Stimulated activated CD8-positive, alpha-beta memory T cell treated with anti-CD3 and anti-CD28 coated beads, Interleukin-15, amount 100 ng/mL, for 48 hours (primary cell): Measurements from ENCODE around the gene ZNF587B.
A peak's percentile ranks its signal among the peaks of the same experiment; 100 is the strongest.
"Not testable (repeated sequence)": the region's sequence is repeated elsewhere in the genome, so short reads cannot be mapped to it uniquely, and the experiment has no call there.

Source experiments
- DNase-seq, 2 donors: peaks; one replicate each; pipeline ENCODE4 v3.0.0-alpha.2; 2020; ENCODE audit warnings: low read depth in 2 of 2

Gene ZNF587B

GRCh38 chr19:57869655-57870054 is 39.6 kb downstream of the ZNF587B start:
- not testable (repeated sequence) for DNase-seq

DNA sequence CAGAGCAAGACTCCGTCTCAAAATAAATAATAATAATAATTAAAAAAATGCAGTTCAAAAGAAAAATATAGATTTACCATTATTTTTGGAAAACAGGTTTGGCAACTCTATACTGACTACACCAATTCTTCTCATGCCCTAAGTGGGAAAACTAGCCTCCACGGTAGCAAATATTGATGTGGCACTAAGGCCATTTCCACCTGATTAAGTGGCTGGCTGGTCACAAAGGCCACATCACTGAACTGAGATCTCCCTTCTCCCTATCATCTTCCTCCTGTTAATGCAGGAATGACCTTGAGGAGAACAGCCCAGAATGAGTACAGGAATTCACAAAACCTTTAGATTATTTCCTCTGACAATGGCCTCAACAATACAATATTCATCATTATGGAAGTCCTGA is 40.1 kb downstream of the ZNF587B start:
- no peak for DNase-seq

DNA sequence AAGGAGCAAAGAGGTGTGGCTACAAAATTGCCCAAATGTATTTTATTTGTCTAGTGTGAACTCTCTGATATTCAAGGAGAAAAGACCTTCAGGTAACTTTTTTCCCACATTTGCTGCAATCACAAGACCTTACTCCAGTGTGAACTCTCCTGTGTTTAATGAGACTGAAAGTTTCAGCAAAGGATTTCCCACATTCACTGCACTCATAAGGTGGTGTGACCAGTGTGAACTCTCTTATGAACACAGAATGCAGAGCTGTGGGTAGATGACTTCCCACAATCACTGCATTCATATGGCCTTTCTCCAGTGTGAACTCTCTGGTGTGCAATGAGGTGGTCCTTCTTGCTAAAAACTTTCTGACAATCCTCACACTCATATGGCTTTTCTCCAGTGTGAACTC is 42.4 kb downstream of the ZNF587B start:
- no peak for DNase-seq

DNA sequence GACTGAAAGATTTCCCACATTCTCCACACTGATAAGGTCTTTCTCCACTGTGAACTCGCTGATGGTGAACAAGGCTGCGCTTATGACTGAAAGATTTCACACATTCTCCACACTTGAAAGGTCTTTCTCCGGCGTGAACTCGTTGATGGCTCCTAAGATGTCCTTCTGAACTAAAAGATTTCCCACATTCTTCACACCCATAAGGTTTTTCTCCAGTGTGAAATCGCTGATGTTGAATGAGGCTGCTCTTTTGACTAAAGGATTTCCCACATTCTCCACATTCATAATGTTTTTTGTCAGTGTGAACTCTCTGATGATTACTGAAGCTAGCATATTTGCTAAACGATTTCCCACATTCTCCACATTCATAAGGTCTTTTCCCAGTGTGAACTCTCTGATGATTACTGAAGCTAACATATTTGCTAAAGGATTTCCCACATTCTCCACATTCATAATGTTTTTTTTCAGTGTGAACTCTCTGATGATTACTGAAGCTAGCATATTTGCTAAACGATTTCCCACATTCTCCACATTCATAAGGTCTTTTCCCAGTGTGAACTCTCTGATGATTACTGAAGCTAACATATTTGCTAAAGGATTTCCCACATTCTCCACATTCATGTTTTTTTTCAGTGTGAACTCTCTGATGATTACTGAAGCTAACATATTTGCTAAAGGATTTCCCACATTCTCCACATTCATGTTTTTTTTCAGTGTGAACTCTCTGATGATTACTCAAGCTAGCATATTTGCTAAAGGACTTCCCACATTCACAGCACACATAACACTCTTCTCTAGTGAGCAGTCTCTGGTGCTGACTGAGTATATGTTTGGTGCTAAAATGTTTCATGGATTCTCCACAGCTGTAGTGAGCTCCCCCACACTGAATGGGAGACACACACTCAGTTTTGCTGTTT is 44.0 kb downstream of the ZNF587B start:
- DNase-seq = not testable (repeated sequence)

GRCh38 chr19:57886046-57886445 is 55.9 kb downstream of the ZNF587B start:
- no peak for DNase-seq

DNA sequence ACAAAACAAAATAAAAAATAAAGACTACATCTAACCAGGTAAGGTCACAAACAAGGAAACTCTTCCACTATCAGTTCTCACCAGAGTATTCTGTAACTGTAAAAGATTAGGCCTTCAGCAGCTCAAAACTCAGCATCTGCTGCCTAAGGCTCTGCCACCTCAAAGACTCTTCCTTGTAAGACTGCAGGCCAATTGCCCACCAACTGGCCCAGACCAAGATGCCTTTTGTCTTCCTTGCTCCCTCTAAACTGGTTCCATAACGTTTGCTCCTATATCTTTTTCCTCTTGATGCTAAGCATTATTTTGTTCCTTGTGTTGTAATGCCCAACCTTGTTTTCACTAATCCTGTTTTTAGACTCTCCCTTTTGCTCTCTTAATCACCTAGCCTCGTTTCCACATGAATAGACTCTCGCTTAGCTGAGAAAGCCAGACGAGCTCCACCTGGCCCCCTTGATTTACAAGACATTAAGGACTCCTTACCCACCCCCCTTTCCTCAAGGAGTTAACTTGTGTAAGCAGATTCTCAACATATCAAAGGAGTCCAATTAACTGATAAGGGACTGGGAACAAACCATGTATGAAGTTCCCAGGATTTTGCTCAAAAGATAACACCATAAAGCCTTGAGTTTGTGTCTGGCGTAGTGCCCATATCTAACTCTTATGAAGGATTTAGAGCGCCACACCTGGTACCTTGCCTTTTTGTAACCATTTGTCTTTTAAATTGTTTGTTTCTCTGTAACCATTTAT is 57.3 kb downstream of the ZNF587B start:
- DNase-seq = no peak

- no peak for DNase-seq
These were observed 58.0 kb downstream of the ZNF587B start for GRCh38 chr19:57888107-57888559.

- peak; percentile 55 to 72 for DNase-seq
These were observed 58.6 kb downstream of the ZNF587B start, which contains the start of gene ZNF814 for GRCh38 chr19:57888560-57889231. Gene ZNF814 (minus strand): TSS chr19:57889037. CDS start chr19:57888802, 235 bp downstream.

GRCh38 chr19:57890706-57891105 is 60.6 kb downstream of the ZNF587B start:
- DNase-seq = not testable (repeated sequence)
